GM23338 (cell line): ENCODE measurements around the gene TPM1. TPM values are rescaled to one million over a fixed set of nuclear protein-coding genes. Genes with fewer than 3 reads are reported as not detected.

Experiments used
- ATAC-seq: fragments of 200-7000 bp; cut with Tn5 transposase; 3 replicates; pipeline ENCODE4 v1.9.1; 2020
- DNase-seq: peaks from one replicate; pipeline ENCODE4 v3.0.0-alpha.2; 2015; ENCODE audit warnings: low spot score
- H2AFZ ChIP-seq: fragments of 200-600 bp; sonication (generic); 2 replicates; pipeline ENCODE4 v1.8.0; 2016; ENCODE audit warnings: antibody characterized with exemption, mild to moderate bottlenecking, moderate library complexity
- H3F3A ChIP-seq: fragments of 200-600 bp; sonication (generic); replicated peaks from 2 replicates; pipeline ENCODE4 v1.8.0; 2017; ENCODE audit warnings: antibody characterized with exemption, mixed run types, low read depth
- H3K27ac ChIP-seq: fragments of 200-600 bp; sonication (generic); 2 replicates; pipeline ENCODE4 v1.6.1; 2016; ENCODE audit warnings: low read depth
- H3K27me3 ChIP-seq: fragments of 200-600 bp; sonication (generic); 2 replicates; pipeline ENCODE4 v1.8.0; 2016; ENCODE audit warnings: mild to moderate bottlenecking, mixed run types, moderate library complexity; ENCODE audit not compliant: insufficient read depth
- H3K36me3 ChIP-seq: fragments of 200-600 bp; sonication (generic); 2 replicates; pipeline ENCODE4 v1.8.0; 2016; ENCODE audit warnings: mild to moderate bottlenecking; ENCODE audit not compliant: insufficient read depth
- H3K4me1 ChIP-seq: fragments of 200-600 bp; sonication (generic); 2 replicates; pipeline ENCODE4 v1.8.0; 2016; ENCODE audit warnings: mild to moderate bottlenecking, moderate library complexity; ENCODE audit not compliant: insufficient read depth
- H3K4me2 ChIP-seq: fragments of 200-600 bp; sonication (generic); 2 replicates; pipeline ENCODE4 v1.7.1; 2017; ENCODE audit warnings: mixed run types
- H3K4me3 ChIP-seq: fragments of 200-600 bp; sonication (generic); 2 replicates; pipeline ENCODE4 v1.6.1; 2016; ENCODE audit warnings: mixed run types
- H3K79me2 ChIP-seq: fragments of 200-600 bp; sonication (generic); replicated peaks from 2 replicates; pipeline ENCODE4 v1.8.0; 2017; ENCODE audit warnings: mild to moderate bottlenecking; ENCODE audit not compliant: insufficient read depth
- H3K9me2 ChIP-seq: fragments of 200-600 bp; sonication (generic); 2 replicates; pipeline ENCODE4 v1.8.0; 2017; ENCODE audit not compliant: insufficient read depth
- H4K20me1 ChIP-seq: fragments of 200-600 bp; sonication (generic); replicated peaks from 2 replicates; pipeline ENCODE4 v1.8.0; 2017; ENCODE audit warnings: mild to moderate bottlenecking; ENCODE audit not compliant: insufficient read depth
- H3K27ac Mint-ChIP-seq: 2 replicates; pipeline ENCODE4 v1.8.0; 2020; ENCODE audit warnings: inconsistent platforms, mild to moderate bottlenecking, moderate library complexity, mixed read lengths
- H3K27me3 Mint-ChIP-seq: 3 replicates; pipeline ENCODE4 v1.8.0; 2022; ENCODE audit warnings: low read depth, mild to moderate bottlenecking, moderate library complexity, mixed read lengths, inconsistent platforms; ENCODE audit not compliant: insufficient read depth, poor library complexity
- H3K36me3 Mint-ChIP-seq: 3 replicates; pipeline ENCODE4 v1.8.0; 2021; ENCODE audit warnings: low read depth, mild to moderate bottlenecking, inconsistent platforms, moderate library complexity, mixed read lengths
- H3K4me1 Mint-ChIP-seq: 3 replicates; pipeline ENCODE4 v1.8.0; 2020; ENCODE audit warnings: mild to moderate bottlenecking, inconsistent platforms, mixed read lengths
- H3K4me3 Mint-ChIP-seq: 3 replicates; pipeline ENCODE4 v1.8.0; 2021; ENCODE audit warnings: moderate library complexity, mild to moderate bottlenecking, inconsistent platforms, mixed read lengths
- H3K9me3 Mint-ChIP-seq: 3 replicates; pipeline ENCODE4 v1.8.0; 2020; ENCODE audit warnings: moderate library complexity, mild to moderate bottlenecking, inconsistent platforms, mixed read lengths
- CREB1 ChIP-seq: fragments of 250-450 bp; sonication (Bioruptor Pico); IDR thresholded peaks from 2 replicates; pipeline ENCODE4 v1.5.0; 2020; ENCODE audit warnings: low read depth, mild to moderate bottlenecking, moderate library complexity
- ETS1 ChIP-seq: IDR thresholded peaks from 2 replicates; pipeline ENCODE4 v1.6.1; 2016; ENCODE audit warnings: antibody characterized with exemption
- NANOG ChIP-seq: IDR thresholded peaks from 2 replicates; pipeline ENCODE4 v1.6.1; 2016; ENCODE audit warnings: antibody characterized with exemption, borderline replicate concordance
- POLR2AphosphoS5 ChIP-seq: IDR thresholded peaks from 2 replicates; pipeline ENCODE4 v1.6.1; 2016; ENCODE audit warnings: antibody characterized with exemption, low read depth
- STAT1 ChIP-seq: IDR thresholded peaks from one replicate; pipeline ENCODE4 v1.6.1; 2016; ENCODE audit warnings: antibody characterized with exemption; ENCODE audit not compliant: unreplicated experiment
- ZNF114 ChIP-seq: fragments of 250-450 bp; sonication (Bioruptor Pico); IDR thresholded peaks from 2 replicates; pipeline ENCODE4 v1.5.0; 2020; ENCODE audit warnings: mild to moderate bottlenecking, moderate library complexity
- ZNF331 ChIP-seq: fragments of 250-450 bp; sonication (Bioruptor Pico); IDR thresholded peaks from 2 replicates; pipeline ENCODE4 v1.5.0; 2020; ENCODE audit warnings: low read depth, mild to moderate bottlenecking, moderate library complexity
- ZNF462 ChIP-seq: fragments of 250-450 bp; sonication (Bioruptor Pico); IDR thresholded peaks from 2 replicates; pipeline ENCODE4 v1.5.0; 2020; ENCODE audit warnings: mild to moderate bottlenecking, moderate library complexity
- polyA plus RNA-seq: library from polyadenylated mRNA; unstranded; fragments of >200 nt; fragmentation: Nextera tagmentation; extraction: Ambion mirVana; gene quantifications from 2 replicates; pipeline ENCODE4 v1.2.1, GENCODE V29; 2016
- total RNA-seq: library from RNA; depleted of rRNA; stranded (reverse); fragments of >200 nt; shearing (Covaris generic); gene quantifications from 2 replicates; pipeline ENCODE4 v1.2.3, GENCODE V29; 2014
- TF ChIP-seq, protein P1 (sequence below), 2 experiments: fragments of 200-600 bp in 1 of 2; sonication (generic) in 1 of 2; conservative IDR thresholded peaks; 2 replicates each; pipeline versions ENCODE4 v1.5.1 to v1.6.1; 2016 to 2017; ENCODE audit warnings: antibody characterized with exemption in 2 of 2, low read depth in 2 of 2, mild to moderate bottlenecking in 2 of 2, moderate library complexity in 1 of 2
- TF ChIP-seq, protein P2 (sequence below): IDR thresholded peaks from one replicate; pipeline ENCODE4 v1.6.1; 2018; ENCODE audit warnings: antibody characterized with exemption; ENCODE audit not compliant: unreplicated experiment

The TPM1 gene
- total and polyA plus RNA-seq, 2 experiments from 2014 or later: 449 to 913 TPM

DNA sequence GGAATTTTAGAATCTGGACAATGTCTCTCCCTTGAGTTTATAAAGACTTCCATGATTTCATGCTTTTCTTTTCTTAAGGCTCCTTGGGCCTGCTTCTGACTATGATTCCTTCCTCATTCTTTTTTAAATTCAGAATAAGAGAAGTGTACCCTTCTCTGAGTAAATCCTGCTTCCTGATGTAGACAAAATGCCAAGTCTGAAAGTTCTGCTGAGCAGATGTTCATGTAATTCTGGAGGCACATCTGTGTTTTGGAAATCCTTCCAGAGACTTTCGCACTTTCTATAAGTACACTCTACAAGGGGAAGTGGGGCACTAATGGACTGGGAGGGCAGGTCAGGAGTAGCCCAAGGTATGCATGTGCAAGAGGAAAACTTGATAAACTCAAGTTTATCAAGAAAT is 24.8 kb downstream of the TPM1 start (continued):
- TF ChIP-seq CREB1 (CRISPR knock-in tag) (no peak), NANOG (no peak)
- TF ChIP-seq, protein P1, sequence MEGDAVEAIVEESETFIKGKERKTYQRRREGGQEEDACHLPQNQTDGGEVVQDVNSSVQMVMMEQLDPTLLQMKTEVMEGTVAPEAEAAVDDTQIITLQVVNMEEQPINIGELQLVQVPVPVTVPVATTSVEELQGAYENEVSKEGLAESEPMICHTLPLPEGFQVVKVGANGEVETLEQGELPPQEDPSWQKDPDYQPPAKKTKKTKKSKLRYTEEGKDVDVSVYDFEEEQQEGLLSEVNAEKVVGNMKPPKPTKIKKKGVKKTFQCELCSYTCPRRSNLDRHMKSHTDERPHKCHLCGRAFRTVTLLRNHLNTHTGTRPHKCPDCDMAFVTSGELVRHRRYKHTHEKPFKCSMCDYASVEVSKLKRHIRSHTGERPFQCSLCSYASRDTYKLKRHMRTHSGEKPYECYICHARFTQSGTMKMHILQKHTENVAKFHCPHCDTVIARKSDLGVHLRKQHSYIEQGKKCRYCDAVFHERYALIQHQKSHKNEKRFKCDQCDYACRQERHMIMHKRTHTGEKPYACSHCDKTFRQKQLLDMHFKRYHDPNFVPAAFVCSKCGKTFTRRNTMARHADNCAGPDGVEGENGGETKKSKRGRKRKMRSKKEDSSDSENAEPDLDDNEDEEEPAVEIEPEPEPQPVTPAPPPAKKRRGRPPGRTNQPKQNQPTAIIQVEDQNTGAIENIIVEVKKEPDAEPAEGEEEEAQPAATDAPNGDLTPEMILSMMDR (conservative IDR thresholded peaks at IDR 0.05; ENCODE audit: low read depth in 2 of 2): no peak

- H3K9me3 Mint-ChIP-seq: no peaks in the 10 kb centered on the region
- H3K27ac ChIP-seq: peak overlapping the region; percentile 74
- H3K27me3 ChIP-seq: no peaks in the 10 kb centered on the region
- peaks cover 4% of the 10 kb centered on the region for H3K27me3 Mint-ChIP-seq
- H3K4me2 ChIP-seq: no peak overlapping the region
- ATAC-seq: no peak
- no peaks in the 10 kb centered on the region for H3K9me2 ChIP-seq
- H3K4me1 ChIP-seq: peaks cover 5% of the 10 kb centered on the region
- peaks cover 79% of the 10 kb centered on the region for H3K36me3 Mint-ChIP-seq
- H3K4me3 Mint-ChIP-seq: no peak overlapping the region; the same call in 2 of the 3 replicates
- peaks cover 44% of the 10 kb centered on the region for H3K36me3 ChIP-seq
- H2AFZ ChIP-seq: no peak overlapping the region
- peaks cover 28% of the 10 kb centered on the region; the same call in 1 of the 2 replicates for H3F3A ChIP-seq
- H3K4me3 ChIP-seq: no peak overlapping the region
- DNase-seq: no peak
- peaks cover 17% of the 10 kb centered on the region for H3K4me1 Mint-ChIP-seq
- no peak overlapping the region for H3K27ac Mint-ChIP-seq
- H3K79me2 ChIP-seq: no peaks in the 10 kb centered on the region
- H4K20me1 ChIP-seq: no peaks in the 10 kb centered on the region
- TF ChIP-seq POLR2AphosphoS5: no peak
- no peak for TF ChIP-seq STAT1
- no peak for TF ChIP-seq ETS1
- TF ChIP-seq CREB1 (CRISPR knock-in tag): no peak
- TF ChIP-seq ZNF462 (CRISPR knock-in tag): no peak
- TF ChIP-seq, protein P2, sequence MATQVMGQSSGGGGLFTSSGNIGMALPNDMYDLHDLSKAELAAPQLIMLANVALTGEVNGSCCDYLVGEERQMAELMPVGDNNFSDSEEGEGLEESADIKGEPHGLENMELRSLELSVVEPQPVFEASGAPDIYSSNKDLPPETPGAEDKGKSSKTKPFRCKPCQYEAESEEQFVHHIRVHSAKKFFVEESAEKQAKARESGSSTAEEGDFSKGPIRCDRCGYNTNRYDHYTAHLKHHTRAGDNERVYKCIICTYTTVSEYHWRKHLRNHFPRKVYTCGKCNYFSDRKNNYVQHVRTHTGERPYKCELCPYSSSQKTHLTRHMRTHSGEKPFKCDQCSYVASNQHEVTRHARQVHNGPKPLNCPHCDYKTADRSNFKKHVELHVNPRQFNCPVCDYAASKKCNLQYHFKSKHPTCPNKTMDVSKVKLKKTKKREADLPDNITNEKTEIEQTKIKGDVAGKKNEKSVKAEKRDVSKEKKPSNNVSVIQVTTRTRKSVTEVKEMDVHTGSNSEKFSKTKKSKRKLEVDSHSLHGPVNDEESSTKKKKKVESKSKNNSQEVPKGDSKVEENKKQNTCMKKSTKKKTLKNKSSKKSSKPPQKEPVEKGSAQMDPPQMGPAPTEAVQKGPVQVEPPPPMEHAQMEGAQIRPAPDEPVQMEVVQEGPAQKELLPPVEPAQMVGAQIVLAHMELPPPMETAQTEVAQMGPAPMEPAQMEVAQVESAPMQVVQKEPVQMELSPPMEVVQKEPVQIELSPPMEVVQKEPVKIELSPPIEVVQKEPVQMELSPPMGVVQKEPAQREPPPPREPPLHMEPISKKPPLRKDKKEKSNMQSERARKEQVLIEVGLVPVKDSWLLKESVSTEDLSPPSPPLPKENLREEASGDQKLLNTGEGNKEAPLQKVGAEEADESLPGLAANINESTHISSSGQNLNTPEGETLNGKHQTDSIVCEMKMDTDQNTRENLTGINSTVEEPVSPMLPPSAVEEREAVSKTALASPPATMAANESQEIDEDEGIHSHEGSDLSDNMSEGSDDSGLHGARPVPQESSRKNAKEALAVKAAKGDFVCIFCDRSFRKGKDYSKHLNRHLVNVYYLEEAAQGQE: no peak
- TF ChIP-seq NANOG: no peak
- no peak for TF ChIP-seq ZNF114 (CRISPR knock-in tag)
- TF ChIP-seq ZNF331 (CRISPR knock-in tag): no peak
Measured at GRCh38 chr15:63067976-63068743, 25.6 kb downstream of the TPM1 start.
